ENCODE data around the gene RAB11FIP4. TPM values are rescaled to one million over a fixed set of nuclear protein-coding genes. Genes with fewer than 3 reads are reported as not detected.

The RAB11FIP4 gene
- total RNA-seq, 1 donor, result 0.72 TPM

DNA sequence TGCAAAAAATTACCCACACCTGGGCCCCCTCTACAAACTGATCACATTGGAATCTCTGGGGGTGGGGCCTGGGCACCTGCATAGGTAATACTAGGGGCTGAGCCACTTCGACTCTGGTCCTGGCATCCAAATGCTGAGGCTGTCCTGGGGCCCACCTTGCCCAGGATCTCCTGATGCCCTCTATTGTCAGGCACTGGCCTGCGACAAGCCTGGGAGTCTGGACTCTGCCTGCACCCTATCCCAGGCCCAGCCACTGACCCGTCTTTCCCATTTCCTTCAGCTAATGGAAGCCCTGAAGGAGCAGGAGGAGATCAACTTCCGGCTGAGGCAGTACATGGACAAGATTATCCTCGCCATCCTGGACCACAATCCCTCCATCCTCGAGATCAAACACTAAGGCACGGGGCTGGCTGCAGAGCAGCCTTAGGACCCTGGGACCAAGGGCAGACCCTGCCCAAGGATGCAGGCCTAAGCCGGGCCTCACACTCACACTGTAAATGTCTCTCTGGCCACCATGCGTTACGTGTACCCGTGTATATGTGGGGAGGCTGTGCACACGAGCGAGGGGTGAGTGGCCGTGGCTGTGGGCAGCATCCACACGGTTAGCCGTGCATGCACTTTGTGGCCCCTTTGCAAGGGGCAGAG, 140.0 kb downstream of the RAB11FIP4 start:
- Histone ChIP-seq H3K4me2 (ENCODE audit: insufficient read depth, low read length) (no peak overlapping the region), H3K27ac (ENCODE audit: low read depth, low read length) (no peak overlapping the region), H2AFZ (ENCODE audit: low read length) (no peak overlapping the region), H3K4me1 (ENCODE audit: insufficient read depth, low read length) (peaks cover 32% of the 10 kb centered on the region), H3K9me3 (ENCODE audit: low read depth, low read length) (no peaks in the 10 kb centered on the region), H3K79me2 (ENCODE audit: insufficient read depth, low read length) (no peaks in the 10 kb centered on the region), H4K20me1 (ENCODE audit: insufficient read depth, low read length) (no peaks in the 10 kb centered on the region), H3K4me3 (ENCODE audit: insufficient read depth, low read length) (no peak overlapping the region), H3K36me3 (ENCODE audit: insufficient read depth, low read length) (no peaks in the 10 kb centered on the region), H3K27me3 (ENCODE audit: insufficient read depth, low read length) (no peaks in the 10 kb centered on the region)
- TF ChIP-seq, protein P1, sequence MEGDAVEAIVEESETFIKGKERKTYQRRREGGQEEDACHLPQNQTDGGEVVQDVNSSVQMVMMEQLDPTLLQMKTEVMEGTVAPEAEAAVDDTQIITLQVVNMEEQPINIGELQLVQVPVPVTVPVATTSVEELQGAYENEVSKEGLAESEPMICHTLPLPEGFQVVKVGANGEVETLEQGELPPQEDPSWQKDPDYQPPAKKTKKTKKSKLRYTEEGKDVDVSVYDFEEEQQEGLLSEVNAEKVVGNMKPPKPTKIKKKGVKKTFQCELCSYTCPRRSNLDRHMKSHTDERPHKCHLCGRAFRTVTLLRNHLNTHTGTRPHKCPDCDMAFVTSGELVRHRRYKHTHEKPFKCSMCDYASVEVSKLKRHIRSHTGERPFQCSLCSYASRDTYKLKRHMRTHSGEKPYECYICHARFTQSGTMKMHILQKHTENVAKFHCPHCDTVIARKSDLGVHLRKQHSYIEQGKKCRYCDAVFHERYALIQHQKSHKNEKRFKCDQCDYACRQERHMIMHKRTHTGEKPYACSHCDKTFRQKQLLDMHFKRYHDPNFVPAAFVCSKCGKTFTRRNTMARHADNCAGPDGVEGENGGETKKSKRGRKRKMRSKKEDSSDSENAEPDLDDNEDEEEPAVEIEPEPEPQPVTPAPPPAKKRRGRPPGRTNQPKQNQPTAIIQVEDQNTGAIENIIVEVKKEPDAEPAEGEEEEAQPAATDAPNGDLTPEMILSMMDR (IDR thresholded peaks at IDR 0.05; ENCODE audit: extremely low read depth, low read depth, low read length), result no peak
- DNase-seq (ENCODE audit: insufficient read length, low spot score, missing footprints), result peak; percentile 36

DNA sequence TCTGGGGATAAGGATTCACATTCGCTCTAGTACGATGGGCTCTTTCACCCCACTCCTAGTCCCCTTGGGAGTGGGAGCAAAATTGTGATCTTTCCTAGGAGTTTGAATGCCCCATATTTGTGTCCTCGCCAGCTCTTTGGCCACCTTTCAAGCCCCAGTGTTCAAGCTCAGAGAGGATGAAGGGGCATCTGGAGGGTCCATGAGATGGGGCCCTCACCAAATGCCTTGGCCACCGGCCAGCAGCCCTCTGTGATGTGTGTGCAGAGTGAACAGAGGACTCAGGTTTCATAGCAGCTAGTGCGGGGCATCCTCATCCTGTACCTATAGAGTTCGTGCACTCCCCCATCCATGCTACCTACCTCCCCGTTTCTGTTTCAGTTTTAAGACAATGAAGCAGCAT, 140.6 kb downstream of the RAB11FIP4 start:
- Histone ChIP-seq H3K4me1 (ENCODE audit: insufficient read depth, low read length) (peaks cover 28% of the 10 kb centered on the region), H3K27ac (ENCODE audit: low read depth, low read length) (no peak overlapping the region), H3K9me3 (ENCODE audit: low read depth, low read length) (no peaks in the 10 kb centered on the region), H4K20me1 (ENCODE audit: insufficient read depth, low read length) (no peaks in the 10 kb centered on the region), H2AFZ (ENCODE audit: low read length) (no peak overlapping the region), H3K79me2 (ENCODE audit: insufficient read depth, low read length) (no peaks in the 10 kb centered on the region), H3K4me2 (ENCODE audit: insufficient read depth, low read length) (no peak overlapping the region), H3K4me3 (ENCODE audit: insufficient read depth, low read length) (no peak overlapping the region), H3K27me3 (ENCODE audit: insufficient read depth, low read length) (no peaks in the 10 kb centered on the region), H3K36me3 (ENCODE audit: insufficient read depth, low read length) (no peaks in the 10 kb centered on the region)
- DNase-seq (ENCODE audit: insufficient read length, low spot score, missing footprints), result no peak
- TF ChIP-seq, protein P1 (IDR thresholded peaks at IDR 0.05; ENCODE audit: extremely low read depth, low read depth, low read length), result no peak

DNA sequence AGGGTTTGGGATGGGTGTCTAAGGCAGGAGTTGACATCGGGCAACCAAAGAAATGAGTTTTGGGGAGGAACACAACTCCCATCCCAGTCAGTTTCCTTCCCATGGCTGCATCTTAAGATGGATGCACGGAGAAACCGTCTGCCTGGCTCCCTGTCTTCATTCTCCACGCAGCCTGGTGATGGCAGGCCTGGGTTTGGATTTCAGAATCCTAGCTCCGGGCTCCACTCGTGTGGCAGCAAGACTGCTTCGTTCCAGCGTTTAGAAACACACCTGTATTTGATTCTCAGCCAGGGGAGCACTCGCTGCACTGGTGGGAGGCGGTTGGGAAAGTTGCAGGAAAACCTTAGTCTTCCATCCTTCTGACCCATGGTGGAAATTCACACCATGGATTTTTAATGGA, 141.1 kb downstream of the RAB11FIP4 start:
- TF ChIP-seq, protein P1 (IDR thresholded peaks at IDR 0.05; ENCODE audit: extremely low read depth, low read depth, low read length), result no peak
- Histone ChIP-seq H4K20me1 (ENCODE audit: insufficient read depth, low read length) (no peaks in the 10 kb centered on the region), H3K36me3 (ENCODE audit: insufficient read depth, low read length) (no peaks in the 10 kb centered on the region), H3K4me2 (ENCODE audit: insufficient read depth, low read length) (no peak overlapping the region), H2AFZ (ENCODE audit: low read length) (no peak overlapping the region), H3K79me2 (ENCODE audit: insufficient read depth, low read length) (no peaks in the 10 kb centered on the region), H3K27ac (ENCODE audit: low read depth, low read length) (no peak overlapping the region), H3K9me3 (ENCODE audit: low read depth, low read length) (no peaks in the 10 kb centered on the region), H3K27me3 (ENCODE audit: insufficient read depth, low read length) (no peaks in the 10 kb centered on the region), H3K4me3 (ENCODE audit: insufficient read depth, low read length) (no peak overlapping the region), H3K4me1 (ENCODE audit: insufficient read depth, low read length) (peaks cover 26% of the 10 kb centered on the region)
- DNase-seq (ENCODE audit: insufficient read length, low spot score, missing footprints), result no peak

- Histone ChIP-seq H3K9me3 (ENCODE audit: low read depth, low read length) (no peaks in the 10 kb centered on the region), H4K20me1 (ENCODE audit: insufficient read depth, low read length) (no peaks in the 10 kb centered on the region), H3K4me3 (ENCODE audit: insufficient read depth, low read length) (peak overlapping the region; percentile 20), H3K36me3 (ENCODE audit: insufficient read depth, low read length) (no peaks in the 10 kb centered on the region), H2AFZ (ENCODE audit: low read length) (peak overlapping the region; percentile 5), H3K79me2 (ENCODE audit: insufficient read depth, low read length) (no peaks in the 10 kb centered on the region), H3K4me2 (ENCODE audit: insufficient read depth, low read length) (peak overlapping the region; percentile 63), H3K4me1 (ENCODE audit: insufficient read depth, low read length) (peaks cover 26% of the 10 kb centered on the region), H3K27ac (ENCODE audit: low read depth, low read length) (peak overlapping the region; percentile 82), H3K27me3 (ENCODE audit: insufficient read depth, low read length) (no peaks in the 10 kb centered on the region)
- DNase-seq (ENCODE audit: insufficient read length, low spot score, missing footprints), result peak; percentile 99
- TF ChIP-seq, protein P1 (IDR thresholded peaks at IDR 0.05; ENCODE audit: extremely low read depth, low read depth, low read length), result peak; percentile 39
Measured at GRCh38 chr17:31533546-31534155, 142.2 kb downstream of the RAB11FIP4 start.

Measured in osteoblast (primary cell).